ENCODE measurements around the gene SEC61B.
"Not testable (repeated sequence)": the region's sequence is repeated elsewhere in the genome, so short reads cannot be mapped to it uniquely, and the experiment has no call there.

The SEC61B gene

DNA sequence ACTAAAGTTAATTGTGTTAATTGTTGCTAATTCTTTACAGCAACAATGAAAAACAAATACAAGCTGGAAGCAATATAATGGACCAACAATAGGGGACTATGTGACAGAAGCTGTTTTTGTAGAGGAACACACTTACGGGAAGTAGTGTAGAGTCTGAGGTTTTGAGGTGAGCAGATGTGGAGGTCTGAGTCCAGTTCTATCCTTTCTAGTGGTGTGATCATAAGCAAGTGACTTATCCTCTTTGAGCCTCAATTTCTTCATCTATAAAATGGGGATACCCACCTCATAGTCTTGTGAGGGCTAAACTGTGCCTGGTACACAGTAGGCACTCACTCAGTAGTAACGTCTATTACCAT lies 28.6 kb upstream of the SEC61B start:
- TF ChIP-seq, protein P1, sequence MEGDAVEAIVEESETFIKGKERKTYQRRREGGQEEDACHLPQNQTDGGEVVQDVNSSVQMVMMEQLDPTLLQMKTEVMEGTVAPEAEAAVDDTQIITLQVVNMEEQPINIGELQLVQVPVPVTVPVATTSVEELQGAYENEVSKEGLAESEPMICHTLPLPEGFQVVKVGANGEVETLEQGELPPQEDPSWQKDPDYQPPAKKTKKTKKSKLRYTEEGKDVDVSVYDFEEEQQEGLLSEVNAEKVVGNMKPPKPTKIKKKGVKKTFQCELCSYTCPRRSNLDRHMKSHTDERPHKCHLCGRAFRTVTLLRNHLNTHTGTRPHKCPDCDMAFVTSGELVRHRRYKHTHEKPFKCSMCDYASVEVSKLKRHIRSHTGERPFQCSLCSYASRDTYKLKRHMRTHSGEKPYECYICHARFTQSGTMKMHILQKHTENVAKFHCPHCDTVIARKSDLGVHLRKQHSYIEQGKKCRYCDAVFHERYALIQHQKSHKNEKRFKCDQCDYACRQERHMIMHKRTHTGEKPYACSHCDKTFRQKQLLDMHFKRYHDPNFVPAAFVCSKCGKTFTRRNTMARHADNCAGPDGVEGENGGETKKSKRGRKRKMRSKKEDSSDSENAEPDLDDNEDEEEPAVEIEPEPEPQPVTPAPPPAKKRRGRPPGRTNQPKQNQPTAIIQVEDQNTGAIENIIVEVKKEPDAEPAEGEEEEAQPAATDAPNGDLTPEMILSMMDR (IDR thresholded peaks at IDR 0.05; ENCODE audit: insufficient read depth, missing control alignments): no peak
- DNase-seq (ENCODE audit: insufficient read length, low spot score) (no peak), FAIRE-seq (no peak)

DNA sequence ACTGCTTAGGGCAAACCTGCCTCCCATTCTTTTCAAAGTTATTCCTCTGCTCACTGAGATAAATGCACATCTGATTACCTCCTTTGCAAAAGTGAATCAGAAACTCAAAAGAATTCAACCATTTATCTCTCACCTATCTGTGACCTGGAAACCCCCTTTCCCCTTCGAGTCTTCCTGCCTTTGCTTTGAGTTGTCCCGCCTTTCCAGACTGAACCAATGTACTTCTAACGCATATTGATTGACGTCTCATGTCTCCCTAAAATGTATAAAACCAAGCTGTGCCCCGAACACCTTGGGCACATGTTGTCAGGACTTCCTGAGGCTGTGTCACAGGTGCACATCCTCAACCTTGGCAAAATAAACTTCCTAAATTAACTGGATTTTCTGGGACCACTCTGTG lies 25.6 kb upstream of the SEC61B start:
- DNase-seq (ENCODE audit: insufficient read length, low spot score); FAIRE-seq: not testable (repeated sequence)

DNA sequence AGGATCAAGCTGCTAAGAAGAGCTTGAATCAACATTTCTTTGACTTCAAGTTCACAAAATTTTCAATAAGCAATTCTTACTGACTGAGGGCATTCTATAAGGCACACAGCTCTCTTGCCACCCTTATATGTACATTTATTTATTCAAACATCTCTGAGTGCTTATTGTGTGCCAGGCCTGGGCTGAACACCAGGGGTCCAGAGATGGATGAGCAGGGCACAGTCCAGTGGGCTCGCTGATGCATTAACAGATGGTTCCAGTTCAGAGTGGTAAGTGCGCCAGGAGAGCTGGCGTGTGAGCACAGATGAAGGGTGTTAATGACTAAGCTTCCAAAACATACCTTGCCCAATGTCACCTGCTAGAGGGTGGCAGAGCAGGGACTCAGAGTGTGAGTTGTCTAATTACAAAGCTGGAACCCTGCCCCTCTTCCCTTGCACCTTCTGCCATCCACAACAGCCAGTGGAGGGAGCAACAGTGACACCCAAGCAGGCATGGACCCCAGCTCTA lies 24.9 kb upstream of the SEC61B start:
- DNase-seq (ENCODE audit: insufficient read length, low spot score) (no peak), FAIRE-seq (no peak)
- TF ChIP-seq, protein P1 (IDR thresholded peaks at IDR 0.05; ENCODE audit: insufficient read depth, missing control alignments): no peak

DNA sequence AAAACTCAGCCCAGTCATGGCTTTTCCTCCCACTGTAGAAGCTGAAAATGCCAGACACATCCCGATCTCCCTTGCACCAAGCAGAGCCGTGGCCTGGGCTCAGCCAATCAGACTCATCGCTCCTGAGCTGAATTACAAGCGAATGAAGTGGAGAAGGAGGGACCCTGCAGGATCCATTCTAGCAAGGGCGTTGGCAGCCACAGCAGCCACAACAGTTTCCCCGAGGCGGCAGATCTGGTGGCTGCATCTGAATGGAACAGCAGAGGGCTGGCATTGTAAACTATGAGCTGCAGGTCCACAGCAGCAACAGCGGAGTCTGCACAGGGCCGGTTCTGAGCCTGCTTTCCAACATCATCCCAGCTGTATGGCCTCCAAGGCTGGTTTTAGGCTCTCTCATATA lies 24.1 kb upstream of the SEC61B start:
- FAIRE-seq (no peak), DNase-seq (ENCODE audit: insufficient read length, low spot score) (no peak)
- TF ChIP-seq, protein P1 (IDR thresholded peaks at IDR 0.05; ENCODE audit: insufficient read depth, missing control alignments): no peak

DNA sequence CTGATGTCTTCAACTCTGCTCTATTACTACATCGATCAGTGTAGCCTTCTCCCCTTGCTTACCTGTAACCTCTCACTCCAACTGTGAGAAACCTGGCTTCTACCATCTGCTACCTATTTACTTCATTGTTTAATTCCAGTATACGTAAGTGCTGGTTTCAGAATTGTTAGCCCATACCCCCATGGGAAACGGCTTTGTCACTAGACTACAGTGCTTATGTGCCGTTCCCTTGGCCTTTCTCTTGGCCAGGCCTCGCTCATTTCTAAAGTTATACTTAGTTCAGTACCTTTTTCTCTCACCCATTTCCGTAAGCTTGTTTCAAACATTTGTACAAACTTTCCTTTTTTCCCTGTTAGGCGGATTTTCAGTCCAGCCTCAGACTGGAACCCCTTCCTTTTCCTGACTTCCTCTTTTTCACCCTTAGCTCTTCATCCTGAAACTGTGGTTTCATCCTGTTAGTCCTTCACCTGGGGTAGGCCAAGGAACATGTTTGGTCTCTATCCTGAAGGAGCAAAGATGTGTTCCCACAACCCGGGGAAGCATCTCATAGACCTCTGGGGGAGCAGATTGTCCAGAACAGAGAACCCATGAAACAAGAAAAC lies 22.0 kb upstream of the SEC61B start:
- TF ChIP-seq, protein P1 (IDR thresholded peaks at IDR 0.05; ENCODE audit: insufficient read depth, missing control alignments): no peak
- DNase-seq (ENCODE audit: insufficient read length, low spot score) (no peak), FAIRE-seq (no peak)

DNA sequence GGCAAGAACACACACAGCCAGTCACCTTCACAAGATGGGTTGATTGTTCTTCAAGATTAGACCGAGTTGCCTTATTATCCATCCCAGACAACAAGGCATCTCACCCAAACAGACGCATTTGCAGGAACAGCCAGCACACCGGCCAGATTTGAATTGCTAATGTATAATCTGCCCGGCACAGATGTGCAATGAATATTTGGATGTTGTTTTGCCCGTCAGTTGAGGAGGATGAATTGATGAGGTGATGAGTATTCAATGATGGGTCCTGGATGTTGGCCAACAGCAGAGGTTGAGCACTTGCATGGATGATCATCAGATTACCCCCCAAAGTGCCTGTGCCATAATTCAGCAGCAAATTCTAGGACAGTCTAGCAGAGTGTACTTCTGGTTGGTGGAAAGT lies 20.5 kb upstream of the SEC61B start:
- DNase-seq (ENCODE audit: insufficient read length, low spot score): no peak
- FAIRE-seq: no peak
- TF ChIP-seq, protein P1 (IDR thresholded peaks at IDR 0.05; ENCODE audit: insufficient read depth, missing control alignments): no peak

DNA sequence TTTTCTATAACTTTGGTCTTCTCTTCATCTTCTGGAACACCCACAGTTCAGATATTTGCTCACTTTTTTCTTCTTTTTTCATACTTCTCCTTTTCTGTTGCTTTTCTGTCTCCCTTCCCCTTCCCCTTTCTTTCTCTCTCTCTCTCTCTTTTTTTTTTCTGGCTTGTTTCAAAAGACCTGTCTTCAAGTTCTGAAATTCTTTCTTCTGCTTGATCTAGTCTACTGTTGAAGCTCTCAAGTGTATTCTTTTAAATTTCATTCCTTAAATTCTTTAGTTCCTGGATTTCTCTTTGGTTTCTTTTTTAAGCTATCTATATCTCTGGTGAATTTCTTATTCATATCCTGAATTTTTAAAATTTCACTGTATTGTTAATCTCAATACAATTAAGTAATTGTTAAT lies 11.5 kb upstream of the SEC61B start:
- TF ChIP-seq, protein P1 (IDR thresholded peaks at IDR 0.05; ENCODE audit: insufficient read depth, missing control alignments): no peak
- no peak for DNase-seq (ENCODE audit: insufficient read length, low spot score)
- FAIRE-seq: no peak

DNA sequence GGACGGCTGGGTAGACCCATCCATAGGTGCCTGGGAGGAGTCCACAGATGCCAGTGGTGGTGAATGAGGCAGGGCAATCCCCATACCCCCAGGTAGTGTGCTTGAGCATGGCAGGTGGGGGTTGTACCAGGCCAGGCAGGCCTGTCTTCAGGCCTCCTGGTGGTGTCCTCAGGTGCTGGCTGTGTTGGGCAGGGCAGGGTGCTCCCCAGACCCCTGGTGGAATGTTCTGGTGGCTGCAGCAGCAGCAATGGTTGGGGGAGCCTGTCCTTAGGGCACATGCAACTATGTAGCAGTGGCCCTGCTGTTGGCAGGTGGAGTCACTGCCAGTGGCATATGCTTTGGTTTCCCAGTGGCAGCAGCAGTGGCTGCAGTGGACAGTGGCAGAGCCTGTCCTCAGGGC lies 10.3 kb upstream of the SEC61B start:
- TF ChIP-seq, protein P1 (IDR thresholded peaks at IDR 0.05; ENCODE audit: insufficient read depth, missing control alignments): no peak
- FAIRE-seq: no peak
- no peak for DNase-seq (ENCODE audit: insufficient read length, low spot score)

Measured in D721Med (cell line).